Endothelial cell of umbilical vein (primary cell): ENCODE measurements around the gene KLF8. TPM values are rescaled to one million over a fixed set of nuclear protein-coding genes. Genes with fewer than 3 reads are reported as not detected.

ENCODE experiments used
- BruUV-seq: library from RNA; stranded (reverse); fragments of 400-500 nt; replicated peaks from 2 replicates; lab custom pipeline; 2021; lab: Mats Ljungman, UMichigan
- CTCF ChIA-PET: fragments of 300-600, 350-600 bp; sonication (Branson Sonifier 250); formaldehyde crosslinking; loops from one replicate; lab custom pipeline; 2021; ENCODE audit warnings: antibody characterized with exemption, inconsistent platforms; lab: Charles Lee
- POLR2A ChIA-PET: fragments of 300-600, 350-600 bp; sonication (Branson Sonifier 250); formaldehyde crosslinking; loops from one replicate; lab custom pipeline; 2021; ENCODE audit warnings: antibody characterized with exemption, inconsistent platforms; lab: Charles Lee
- DNase-seq: peaks from one replicate; pipeline ENCODE4 v3.0.0-alpha.2; 2011; ENCODE audit warnings: low read depth, low spot score
- FAIRE-seq: peaks from 2 replicates; lab custom pipeline; 2011; peaks lifted over from hg19 to GRCh38; lab: Jason Lieb, UNC
- H2AFZ ChIP-seq: 2 replicates; pipeline ENCODE4 v1.6.0; 2012; ENCODE audit warnings: low read depth, low read length, control low read depth, inconsistent platforms
- H3K27ac ChIP-seq: 2 replicates; pipeline ENCODE4 v1.5.1; 2011; ENCODE audit warnings: low read depth, mild to moderate bottlenecking, control low read depth, low read length, moderate library complexity; ENCODE audit not compliant: insufficient read depth
- H3K27me3 ChIP-seq, 2 experiments: 2 replicates each; pipeline versions ENCODE4 v1.6.0 to v1.6.1; 2011; ENCODE audit warnings: low read length in 2 of 2, mixed read lengths in 1 of 2; ENCODE audit not compliant: control insufficient read depth in 2 of 2, insufficient read depth in 2 of 2
- H3K36me3 ChIP-seq, 2 experiments: 2 replicates in 1 of 2; 3 replicates in 1 of 2; pipeline ENCODE4 v1.5.1; 2011; ENCODE audit warnings: low read length in 2 of 2, mild to moderate bottlenecking in 1 of 2, moderate library complexity in 1 of 2; ENCODE audit not compliant: control insufficient read depth in 2 of 2, insufficient read depth in 2 of 2; ENCODE audit errors: extremely low read depth in 1 of 2
- H3K4me1 ChIP-seq: 3 replicates; pipeline ENCODE4 v1.5.1; 2011; ENCODE audit warnings: mild to moderate bottlenecking, low read length; ENCODE audit not compliant: control insufficient read depth, insufficient read depth; ENCODE audit errors: extremely low read depth
- H3K4me2 ChIP-seq: 2 replicates; pipeline ENCODE4 v1.6.1; 2011; ENCODE audit warnings: low read length, control low read depth, mixed read lengths; ENCODE audit not compliant: insufficient read depth
- H3K4me3 ChIP-seq, 3 experiments: fragments of 200-600 bp in 1 of 3; sonication (generic), shearing (Covaris generic) in 1 of 3; replicated peaks in 1 of 3; 2 replicates each; pipeline ENCODE4 v1.5.1; 2011 to 2016; ENCODE audit warnings: control low read depth in 3 of 3, low read length in 3 of 3, mild to moderate bottlenecking in 2 of 3, inconsistent platforms in 1 of 3, low read depth in 1 of 3, moderate library complexity in 1 of 3; ENCODE audit not compliant: insufficient read depth in 1 of 3
- H3K79me2 ChIP-seq: 2 replicates; pipeline ENCODE4 v1.6.0; 2012; ENCODE audit warnings: low read length, inconsistent platforms; ENCODE audit not compliant: control insufficient read depth, insufficient read depth
- H3K9ac ChIP-seq: replicated peaks from 2 replicates; pipeline ENCODE3; 2011; ENCODE audit warnings: low read length, control low read depth; ENCODE audit not compliant: insufficient read depth; ENCODE audit errors: extremely low read depth
- H3K9me1 ChIP-seq: replicated peaks from 3 replicates; pipeline ENCODE4 v1.6.0; 2011; ENCODE audit warnings: mild to moderate bottlenecking, low read length; ENCODE audit not compliant: control insufficient read depth, insufficient read depth; ENCODE audit errors: extremely low read depth
- H3K9me3 ChIP-seq: replicated peaks from 2 replicates; pipeline ENCODE4 v1.5.1; 2012; ENCODE audit warnings: low read length, inconsistent platforms; ENCODE audit not compliant: control insufficient read depth, insufficient read depth
- H4K20me1 ChIP-seq: replicated peaks from 2 replicates; pipeline ENCODE3; 2011; ENCODE audit warnings: mild to moderate bottlenecking, low read length; ENCODE audit not compliant: control insufficient read depth, insufficient read depth; ENCODE audit errors: extremely low read depth
- EZH2 ChIP-seq: IDR thresholded peaks from 2 replicates; pipeline ENCODE4 v1.6.1; 2012; ENCODE audit warnings: borderline replicate concordance, low read depth, mild to moderate bottlenecking, moderate library complexity, low read length, inconsistent platforms; ENCODE audit not compliant: severe bottlenecking
- FOS ChIP-seq: IDR thresholded peaks from 2 replicates; pipeline ENCODE4 v1.6.1; 2011; ENCODE audit warnings: mild to moderate bottlenecking, low read length, moderate library complexity, borderline replicate concordance; ENCODE audit not compliant: insufficient read depth
- GATA2 ChIP-seq: IDR thresholded peaks from 2 replicates; pipeline ENCODE4 v1.7.0; 2011; ENCODE audit warnings: low read depth, mild to moderate bottlenecking, moderate library complexity, mixed read lengths, low read length; ENCODE audit not compliant: insufficient read length, insufficient read depth
- JUN ChIP-seq: IDR thresholded peaks from 2 replicates; pipeline ENCODE4 v1.6.1; 2011; ENCODE audit warnings: borderline replicate concordance, low read depth; ENCODE audit not compliant: insufficient read length, insufficient read depth
- MYC ChIP-seq: IDR thresholded peaks from one replicate; pipeline ENCODE4 v1.6.1; 2011; ENCODE audit warnings: mild to moderate bottlenecking, low read depth, low read length
- POLR2A ChIP-seq: IDR thresholded peaks from 2 replicates; pipeline ENCODE4 v1.6.1; 2012; ENCODE audit warnings: low read depth, mild to moderate bottlenecking, control low read depth, low read length
- POLR2AphosphoS5 ChIP-seq: IDR thresholded peaks from 2 replicates; pipeline ENCODE4 v1.6.1; 2012; ENCODE audit warnings: low read depth, mild to moderate bottlenecking, control low read depth, low read length, moderate library complexity; ENCODE audit not compliant: insufficient read depth
- dilution Hi-C: fragments of 300-500 bp; cut with MboI; formaldehyde crosslinking; loops from one replicate; pipeline ENCODE4 v1.15.0; 2019; ENCODE audit warnings: low sequenced_read_pairs; ENCODE audit not compliant: extremely low pct_ligation_motif_present
- intact Hi-C: fragments of 100-400 bp; cut with micrococcal nuclease; formaldehyde crosslinking; loops from one replicate; pipeline ENCODE4 v1.10.0; 2022
- polyA plus RNA-seq, 4 experiments: library from polyadenylated mRNA; depleted of rRNA in 3 of 4; stranded (reverse) in 3 of 4; unstranded in 1 of 4; fragments of >200 nt; gene quantifications; 2 replicates each; pipeline versions ENCODE4 v1.2.1 to v1.2.3, GENCODE V29; 2011 to 2012; ENCODE audit warnings: missing spikeins in 1 of 4
- total RNA-seq: library from RNA; stranded (reverse); gene quantifications from 2 replicates; pipeline ENCODE4 v1.2.3, GENCODE V29; 2021
- TF ChIP-seq, protein P1 (sequence below): IDR thresholded peaks from 2 replicates; pipeline ENCODE4 v1.6.1; 2011; ENCODE audit not compliant: insufficient read depth, insufficient read length
- TF ChIP-seq, protein P2 (sequence below), 2 donors: IDR thresholded peaks; 1 replicate in 1 of 2; 2 replicates in 1 of 2; pipeline ENCODE4 v1.5.1; 2011; ENCODE audit warnings: low read length in 2 of 2, mild to moderate bottlenecking in 2 of 2, moderate library complexity in 2 of 2, control low read depth in 1 of 2, inconsistent platforms in 1 of 2, low read depth in 1 of 2; ENCODE audit not compliant: insufficient read depth in 1 of 2; ENCODE audit errors: extremely low read depth in 1 of 2

The KLF8 gene
- total and polyA plus RNA-seq, 2 donors (not counting 3 experiments of a cell fraction or from before 2014, with no cell fraction given) = 1.0 to 2.0 TPM

DNA sequence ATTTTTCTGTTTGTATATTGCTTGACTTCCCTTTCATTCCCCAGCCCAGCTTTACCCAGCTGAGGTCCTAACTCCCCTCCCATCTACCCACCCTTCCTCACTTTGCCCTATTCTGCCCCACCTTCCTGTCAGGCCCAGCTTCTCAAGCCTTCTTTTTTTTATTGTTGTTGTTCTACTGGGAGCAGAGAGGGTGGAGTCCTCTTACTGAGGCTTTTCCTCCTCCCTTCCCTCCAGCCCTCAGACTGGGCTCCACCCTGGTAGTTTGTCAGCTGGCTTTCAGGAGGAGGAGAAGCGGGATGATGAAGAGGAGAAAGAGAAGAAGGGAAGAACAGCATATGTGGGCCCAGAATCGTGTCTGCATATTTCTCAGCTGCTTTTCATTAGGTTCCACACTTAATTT, 3.2 kb upstream of the KLF8 start:
- ChIA-PET POLR2A (no interaction called here), CTCF (interaction anchor here (1.3 kb wide), 1 partner anchor 20 kb away, joined by 5 read pairs; no protein-coding TSS in a partner anchor)
- Histone ChIP-seq H4K20me1 (no peaks in the 10 kb centered on the region), H3K4me2 (no peak overlapping the region), H3K9ac (no peak overlapping the region), H3K36me3 (no peaks in the 10 kb centered on the region), H2AFZ (no peak overlapping the region), H3K27me3 (peaks cover 4 to 6% of the 10 kb centered on the region in 2 experiments), H3K4me1 (peaks cover 9% of the 10 kb centered on the region), H3K27ac (no peak overlapping the region), H3K9me1 (no peaks in the 10 kb centered on the region), H3K79me2 (no peaks in the 10 kb centered on the region), H3K9me3 (no peaks in the 10 kb centered on the region), H3K4me3 (no peak overlapping the region)
- dilution Hi-C loops = no loop called here
- intact Hi-C loops = no loop called here
- DNase-seq (no peak), FAIRE-seq (peak; percentile 43)
- BruUV-seq = no TSS peak
- TF ChIP-seq, protein P1, sequence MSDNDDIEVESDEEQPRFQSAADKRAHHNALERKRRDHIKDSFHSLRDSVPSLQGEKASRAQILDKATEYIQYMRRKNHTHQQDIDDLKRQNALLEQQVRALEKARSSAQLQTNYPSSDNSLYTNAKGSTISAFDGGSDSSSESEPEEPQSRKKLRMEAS = no peak
- TF ChIP-seq GATA2 (no peak), EZH2 (no peak), JUN (no peak), POLR2AphosphoS5 (no peak), MYC (no peak), FOS (no peak), POLR2A (no peak)
- TF ChIP-seq, protein P2, sequence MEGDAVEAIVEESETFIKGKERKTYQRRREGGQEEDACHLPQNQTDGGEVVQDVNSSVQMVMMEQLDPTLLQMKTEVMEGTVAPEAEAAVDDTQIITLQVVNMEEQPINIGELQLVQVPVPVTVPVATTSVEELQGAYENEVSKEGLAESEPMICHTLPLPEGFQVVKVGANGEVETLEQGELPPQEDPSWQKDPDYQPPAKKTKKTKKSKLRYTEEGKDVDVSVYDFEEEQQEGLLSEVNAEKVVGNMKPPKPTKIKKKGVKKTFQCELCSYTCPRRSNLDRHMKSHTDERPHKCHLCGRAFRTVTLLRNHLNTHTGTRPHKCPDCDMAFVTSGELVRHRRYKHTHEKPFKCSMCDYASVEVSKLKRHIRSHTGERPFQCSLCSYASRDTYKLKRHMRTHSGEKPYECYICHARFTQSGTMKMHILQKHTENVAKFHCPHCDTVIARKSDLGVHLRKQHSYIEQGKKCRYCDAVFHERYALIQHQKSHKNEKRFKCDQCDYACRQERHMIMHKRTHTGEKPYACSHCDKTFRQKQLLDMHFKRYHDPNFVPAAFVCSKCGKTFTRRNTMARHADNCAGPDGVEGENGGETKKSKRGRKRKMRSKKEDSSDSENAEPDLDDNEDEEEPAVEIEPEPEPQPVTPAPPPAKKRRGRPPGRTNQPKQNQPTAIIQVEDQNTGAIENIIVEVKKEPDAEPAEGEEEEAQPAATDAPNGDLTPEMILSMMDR (IDR thresholded peaks at IDR 0.05; ENCODE audit: extremely low read depth in 1 of 2, insufficient read depth in 1 of 2, low read depth in 1 of 2, low read length in 2 of 2) = no peak
